ENCODE data around the gene UNC119.

DNA sequence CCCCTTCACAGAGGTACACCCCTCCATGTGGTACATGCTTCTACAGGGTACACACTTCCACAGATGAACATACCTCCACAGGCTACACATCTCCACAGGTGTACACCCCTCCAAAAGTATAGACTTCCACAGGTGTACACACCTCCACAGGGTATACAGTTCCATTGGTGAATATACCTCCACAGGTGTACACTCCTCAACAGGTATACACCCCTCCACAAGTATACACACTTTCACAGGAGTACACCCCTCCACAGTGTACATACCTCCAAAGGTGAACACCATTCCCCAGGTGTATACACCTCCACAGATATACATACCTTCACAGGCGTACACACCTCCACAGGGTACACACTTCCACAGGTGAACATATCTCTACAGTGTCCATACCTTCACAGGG lies 36.9 kb downstream of the UNC119 start:
- TF ChIP-seq, protein P1, sequence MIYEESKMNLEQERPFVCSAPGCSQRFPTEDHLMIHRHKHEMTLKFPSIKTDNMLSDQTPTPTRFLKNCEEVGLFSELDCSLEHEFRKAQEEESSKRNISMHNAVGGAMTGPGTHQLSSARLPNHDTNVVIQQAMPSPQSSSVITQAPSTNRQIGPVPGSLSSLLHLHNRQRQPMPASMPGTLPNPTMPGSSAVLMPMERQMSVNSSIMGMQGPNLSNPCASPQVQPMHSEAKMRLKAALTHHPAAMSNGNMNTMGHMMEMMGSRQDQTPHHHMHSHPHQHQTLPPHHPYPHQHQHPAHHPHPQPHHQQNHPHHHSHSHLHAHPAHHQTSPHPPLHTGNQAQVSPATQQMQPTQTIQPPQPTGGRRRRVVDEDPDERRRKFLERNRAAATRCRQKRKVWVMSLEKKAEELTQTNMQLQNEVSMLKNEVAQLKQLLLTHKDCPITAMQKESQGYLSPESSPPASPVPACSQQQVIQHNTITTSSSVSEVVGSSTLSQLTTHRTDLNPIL (CRISPR knock-in tag; IDR thresholded peaks at IDR 0.05; ENCODE audit: low read depth) = no peak
- TF ChIP-seq RARB (CRISPR knock-in tag; IDR thresholded peaks at IDR 0.05) = no peak
- TF ChIP-seq, protein P2, sequence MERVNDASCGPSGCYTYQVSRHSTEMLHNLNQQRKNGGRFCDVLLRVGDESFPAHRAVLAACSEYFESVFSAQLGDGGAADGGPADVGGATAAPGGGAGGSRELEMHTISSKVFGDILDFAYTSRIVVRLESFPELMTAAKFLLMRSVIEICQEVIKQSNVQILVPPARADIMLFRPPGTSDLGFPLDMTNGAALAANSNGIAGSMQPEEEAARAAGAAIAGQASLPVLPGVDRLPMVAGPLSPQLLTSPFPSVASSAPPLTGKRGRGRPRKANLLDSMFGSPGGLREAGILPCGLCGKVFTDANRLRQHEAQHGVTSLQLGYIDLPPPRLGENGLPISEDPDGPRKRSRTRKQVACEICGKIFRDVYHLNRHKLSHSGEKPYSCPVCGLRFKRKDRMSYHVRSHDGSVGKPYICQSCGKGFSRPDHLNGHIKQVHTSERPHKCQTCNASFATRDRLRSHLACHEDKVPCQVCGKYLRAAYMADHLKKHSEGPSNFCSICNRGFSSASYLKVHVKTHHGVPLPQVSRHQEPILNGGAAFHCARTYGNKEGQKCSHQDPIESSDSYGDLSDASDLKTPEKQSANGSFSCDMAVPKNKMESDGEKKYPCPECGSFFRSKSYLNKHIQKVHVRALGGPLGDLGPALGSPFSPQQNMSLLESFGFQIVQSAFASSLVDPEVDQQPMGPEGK (CRISPR knock-in tag; IDR thresholded peaks at IDR 0.05; ENCODE audit: borderline replicate concordance) = no peak
- no peak for TF ChIP-seq ESRRG (CRISPR knock-in tag; IDR thresholded peaks at IDR 0.05)
- TF ChIP-seq OSR1 (CRISPR knock-in tag; IDR thresholded peaks at IDR 0.05) = no peak
- TF ChIP-seq CSDC2 (CRISPR knock-in tag; IDR thresholded peaks at IDR 0.05) = no peak

Measured in SK-N-SH treated with all-trans-retinoic acid at 6 μM for 48 hours (cell line).